Thyroid gland (tissue), 4 donors: ENCODE results near the gene VENTX. TPM values are rescaled to one million over a fixed set of nuclear protein-coding genes. Genes with fewer than 3 reads are reported as not detected.
A peak's percentile ranks its signal among the peaks of the same experiment; 100 is the strongest.

Experiments
- DNase-seq, 2 donors: peaks; one replicate each; pipeline ENCODE4 v3.0.0-alpha.2; 2019
- H3K27ac ChIP-seq, 3 donors: fragments of 200-600 bp; sonication (generic); 1 replicate in 2 of 3; 2 replicates in 1 of 3; pipeline ENCODE4 v1.5.1; 2016 to 2019; ENCODE audit warnings: mild to moderate bottlenecking in 1 of 3, moderate library complexity in 1 of 3
- H3K27me3 ChIP-seq: fragments of 200-600 bp; sonication (generic); one replicate; pipeline ENCODE4 v1.5.1; 2019
- H3K36me3 ChIP-seq, 2 donors: fragments of 200-600 bp; sonication (generic); one replicate each; pipeline ENCODE4 v1.5.1; 2016 to 2019
- H3K4me1 ChIP-seq, 2 donors: fragments of 200-600 bp; sonication (generic); one replicate each; pipeline ENCODE4 v1.5.1; 2017 to 2019
- H3K4me3 ChIP-seq, 3 donors: fragments of 200-600 bp; sonication (generic); replicated peaks in 1 of 3; 1 replicate in 2 of 3; 2 replicates in 1 of 3; pipeline ENCODE4 v1.5.1; 2016; ENCODE audit warnings: mild to moderate bottlenecking in 1 of 3
- H3K9me3 ChIP-seq: fragments of 200-600 bp; sonication (generic); one replicate; pipeline ENCODE4 v1.5.1; 2017
- CTCF ChIP-seq, 6 experiments: fragments of 200-600 bp in 3 of 6; fragments of 450-650 bp in 3 of 6; sonication (generic) in 3 of 6; IDR thresholded peaks; one replicate each; pipeline ENCODE4 v1.5.1; 2016 to 2019; ENCODE audit warnings: antibody characterized with exemption in 6 of 6, mild to moderate bottlenecking in 2 of 6, inconsistent platforms in 1 of 6, moderate library complexity in 1 of 6
- POLR2A ChIP-seq, 2 donors: fragments of 450-650 bp; IDR thresholded peaks; one replicate each; pipeline ENCODE4 v1.6.1; 2017; ENCODE audit warnings: antibody characterized with exemption in 2 of 2, mild to moderate bottlenecking in 2 of 2, moderate library complexity in 1 of 2
- WGBS, 2 donors: methylation state at CpG; one replicate each; pipeline ENCODE4 v1.1.5; 2017; 5-methylcytosine and 5-hydroxymethylcytosine counted together
- intact Hi-C: fragments of 100-400 bp; cut with DNase I; formaldehyde crosslinking; loops from one replicate; pipeline ENCODE4 v1.15.1; 2023
- total RNA-seq, 4 donors: library from RNA; depleted of rRNA; stranded (reverse); fragments of >200 nt; gene quantifications; one replicate each; pipeline ENCODE4 v1.2.3, GENCODE V29; 2016

VENTX gene
- total RNA-seq, 4 donors from 2014 or later, result 0.40 to 1.3 (median 0.63) TPM; not detected in 1

- Histone ChIP-seq H3K9me3 (no peaks in the 10 kb centered on the region), H3K27me3 (no peaks in the 10 kb centered on the region), H3K4me3 (no peak overlapping the region), H3K27ac (peak overlapping the region; percentile 1 to 49 (median 36)), H3K4me1 (peaks cover 17 to 42% of the 10 kb centered on the region in 2 donors), H3K36me3 (no peaks in the 10 kb centered on the region)
- TF ChIP-seq CTCF (IDR thresholded peaks at IDR 0.05) (no peak), POLR2A (IDR thresholded peaks at IDR 0.05) (no peak)
- peak; percentile 85 to 87 for DNase-seq
- 27 to 70% methylated on average over 2 to 5 of the region's 21 CpGs for WGBS, 2 donors
- intact Hi-C loops, result no loop called here
These were observed 20.6 kb downstream of the VENTX start for GRCh38 chr10:133258066-133258817.

- intact Hi-C loops, result no loop called here
- no peaks in the 10 kb centered on the region for H3K27me3 ChIP-seq
These were observed 21.4 kb downstream of the VENTX start for GRCh38 chr10:133258818-133259601.

GRCh38 chr10:133259602-133259989 is 21.9 kb downstream of the VENTX start:
- Histone ChIP-seq H3K4me1 (peaks cover 17 to 42% of the 10 kb centered on the region in 2 donors), H3K4me3 (no peak overlapping the region), H3K9me3 (no peaks in the 10 kb centered on the region), H3K27me3 (no peaks in the 10 kb centered on the region), H3K36me3 (no peaks in the 10 kb centered on the region), H3K27ac (no peak overlapping the region)
- no peak for DNase-seq
- whole genome bisulfite sequencing, 2 donors, result 69 to 73% methylated on average over 7 to 12 of the region's 12 CpGs
- no peak for TF ChIP-seq CTCF (IDR thresholded peaks at IDR 0.05)
- no peak for TF ChIP-seq POLR2A (IDR thresholded peaks at IDR 0.05)
- intact Hi-C loops, result no loop called here

More at GRCh38 chr10:133258818-133259601, 21.4 kb downstream of the VENTX start:
- TF ChIP-seq POLR2A (IDR thresholded peaks at IDR 0.05) (no peak), CTCF (IDR thresholded peaks at IDR 0.05) (no peak)
- H3K9me3 ChIP-seq, result no peaks in the 10 kb centered on the region
- peaks cover 17 to 42% of the 10 kb centered on the region in 2 donors for H3K4me1 ChIP-seq
- peak; percentile 22 to 40 for DNase-seq
- WGBS, 2 donors, result 53 to 75% methylated on average over 14 to 21 of the region's 24 CpGs
- H3K36me3 ChIP-seq, result no peaks in the 10 kb centered on the region
- H3K4me3 ChIP-seq, result no peak overlapping the region
- H3K27ac ChIP-seq, result peak overlapping the region in 2 of 3 donors; percentile 36 to 41

GRCh38 chr10:133260895-133261725 is 23.5 kb downstream of the VENTX start:
- 0 to 33% methylated on average over 1 to 26 of the region's 50 CpGs for WGBS, 2 donors

More at GRCh38 chr10:133260895-133261725, 23.5 kb downstream of the VENTX start:
- peak; percentile 72 to 76 for DNase-seq
- TF ChIP-seq CTCF (IDR thresholded peaks at IDR 0.05) (no peak), POLR2A (IDR thresholded peaks at IDR 0.05) (no peak)
- no peaks in the 10 kb centered on the region for H3K36me3 ChIP-seq
- H3K27ac ChIP-seq, result peak overlapping the region; percentile 74 to 84 (median 80)
- peaks cover 17 to 42% of the 10 kb centered on the region in 2 donors for H3K4me1 ChIP-seq
- peak overlapping the region; percentile 71 to 89 (median 84) for H3K4me3 ChIP-seq
- intact Hi-C loops, result loop anchor here (5.0 kb wide), 1 partner anchor 51 kb away; no protein-coding TSS in a partner anchor
- no peaks in the 10 kb centered on the region for H3K9me3 ChIP-seq
- no peaks in the 10 kb centered on the region for H3K27me3 ChIP-seq
